ENCODE results near the gene SLC25A22.

GRCh38 chr11:831961-832528, 34.0 kb upstream of the SLC25A22 start:
- TF ChIP-seq CTCF (IDR thresholded peaks at IDR 0.05) (no peak), POLR2A (IDR thresholded peaks at IDR 0.05) (no peak)
